C4-2B (cell line): ENCODE measurements around the gene SLC2A9.

Experiments used
- CTCF ChIP-seq: fragments of 450-650 bp; conservative IDR thresholded peaks from 2 replicates; pipeline ENCODE4 v1.5.1; 2017; ENCODE audit warnings: mild to moderate bottlenecking
- ZFX ChIP-seq: fragments of 450-650 bp; IDR thresholded peaks from 2 replicates; pipeline ENCODE4 v1.6.1; 2017

DNA sequence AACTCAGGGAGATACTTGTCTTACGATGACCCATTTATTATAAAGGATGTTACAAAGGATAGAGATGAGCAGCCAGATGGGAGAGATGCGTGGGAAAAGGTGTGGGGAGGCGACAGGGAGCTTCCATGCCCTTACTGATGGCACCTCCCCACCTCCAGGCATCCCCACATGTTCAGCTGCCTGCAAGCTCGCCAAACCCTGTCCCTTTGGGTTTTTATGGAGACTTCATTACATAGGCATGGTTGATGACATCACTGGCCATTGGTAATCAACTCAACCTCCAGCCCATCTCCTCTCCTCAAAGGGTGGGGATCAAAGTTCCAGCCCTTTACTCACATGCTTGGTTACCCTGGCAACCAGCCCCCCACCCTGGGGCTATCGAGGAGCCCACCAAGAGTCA, 29.4 kb upstream of the SLC2A9 start:
- TF ChIP-seq CTCF: no peak
- TF ChIP-seq ZFX: no peak
